ENCODE results near the gene MGAT4B.

- TF ChIP-seq CTCF (IDR thresholded peaks at IDR 0.05; ENCODE audit: insufficient read depth, low read length, poor library complexity, severe bottlenecking), result no peak
- no peak for TF ChIP-seq EZH2phosphoT487 (conservative IDR thresholded peaks at IDR 0.05; ENCODE audit: low read length)
These were observed 13.1 kb downstream of the MGAT4B start, which contains the start of gene LTC4S for GRCh38 chr5:179793468-179794139.
